Neural progenitor cell (in vitro differentiated cells): ENCODE measurements around the gene TEAD2. TPM values are rescaled to one million over a fixed set of nuclear protein-coding genes. Genes with fewer than 3 reads are reported as not detected.

Experiments
- DNase-seq: peaks from one replicate; pipeline ENCODE4 v3.0.0-alpha.2; 2016; ENCODE audit warnings: low spot score
- H2AFZ ChIP-seq: fragments of 200-600 bp; sonication (generic); replicated peaks from 2 replicates; pipeline ENCODE4 v1.6.1; 2016; ENCODE audit warnings: antibody characterized with exemption
- H3F3A ChIP-seq: fragments of 200-600 bp; sonication (generic); 2 replicates; pipeline ENCODE4 v1.6.1; 2016; ENCODE audit warnings: antibody characterized with exemption, low read depth
- H3K27ac ChIP-seq: fragments of 200-600 bp; sonication (generic); 2 replicates; pipeline ENCODE4 v1.5.1; 2016; ENCODE audit warnings: mild to moderate bottlenecking
- H3K27me3 ChIP-seq: fragments of 200-600 bp; sonication (generic); 2 replicates; pipeline ENCODE4 v1.6.1; 2016; ENCODE audit warnings: mild to moderate bottlenecking, moderate library complexity
- H3K36me3 ChIP-seq: fragments of 200-600 bp; sonication (generic); 2 replicates; pipeline ENCODE4 v1.5.1; 2016
- H3K4me1 ChIP-seq: fragments of 200-600 bp; sonication (generic); 2 replicates; pipeline ENCODE4 v1.6.1; 2016; ENCODE audit warnings: mixed run types
- H3K4me2 ChIP-seq: fragments of 200-600 bp; sonication (generic); 2 replicates; pipeline ENCODE4 v1.6.1; 2016
- H3K4me3 ChIP-seq: fragments of 200-600 bp; sonication (generic); 2 replicates; pipeline ENCODE4 v1.5.1; 2016
- H3K79me2 ChIP-seq: fragments of 200-600 bp; sonication (generic); 2 replicates; pipeline ENCODE4 v1.6.1; 2016; ENCODE audit warnings: low read depth
- H3K9ac ChIP-seq: fragments of 200-600 bp; sonication (generic); 2 replicates; pipeline ENCODE4 v1.6.1; 2016
- H3K9me3 ChIP-seq: fragments of 200-600 bp; sonication (generic); 2 replicates; pipeline ENCODE4 v1.5.1; 2016; ENCODE audit warnings: low read depth
- H4K20me1 ChIP-seq: fragments of 200-600 bp; sonication (generic); 2 replicates; pipeline ENCODE4 v1.6.1; 2016; ENCODE audit warnings: low read depth
- H3K27ac Mint-ChIP-seq: 3 replicates; pipeline ENCODE4 v1.8.0; 2021; ENCODE audit warnings: mixed read lengths
- H3K27me3 Mint-ChIP-seq: 2 replicates; pipeline ENCODE4 v1.8.0; 2022; ENCODE audit warnings: low read depth, mild to moderate bottlenecking, inconsistent platforms, moderate library complexity, mixed read lengths; ENCODE audit not compliant: insufficient read depth
- H3K36me3 Mint-ChIP-seq: 3 replicates; pipeline ENCODE4 v1.8.0; 2021; ENCODE audit warnings: mixed read lengths
- H3K4me1 Mint-ChIP-seq: 3 replicates; pipeline ENCODE4 v1.8.0; 2021; ENCODE audit warnings: mixed read lengths
- H3K4me3 Mint-ChIP-seq: 3 replicates; pipeline ENCODE4 v1.8.0; 2021; ENCODE audit warnings: mild to moderate bottlenecking, moderate library complexity, mixed read lengths
- H3K9me3 Mint-ChIP-seq: 3 replicates; pipeline ENCODE4 v1.8.0; 2020; ENCODE audit warnings: mixed read lengths
- EZH2 ChIP-seq: fragments of 200-600 bp; sonication (generic); IDR thresholded peaks from 2 replicates; pipeline ENCODE4 v1.6.1; 2017; ENCODE audit warnings: antibody characterized with exemption, mild to moderate bottlenecking, moderate library complexity
- EZH2phosphoT487 ChIP-seq: fragments of 200-600 bp; sonication (generic); IDR thresholded peaks from 2 replicates; pipeline ENCODE4 v1.6.1; 2017; ENCODE audit warnings: antibody characterized with exemption
- total RNA-seq: library from RNA; depleted of rRNA; stranded (reverse); fragments of >200 nt; gene quantifications from 2 replicates; pipeline ENCODE4 v1.2.3, GENCODE V29; 2015; ENCODE audit warnings: low replicate concordance
- TF ChIP-seq, protein P1 (sequence below): fragments of 200-600 bp; sonication (generic); IDR thresholded peaks from 2 replicates; pipeline ENCODE4 v1.5.1; 2017; ENCODE audit warnings: antibody characterized with exemption, mild to moderate bottlenecking

TEAD2 gene
- total RNA-seq, 1 donor from 2014 or later, result 125 TPM

- DNase-seq, result peak; percentile 39
- peaks cover 16% of the 10 kb centered on the region for H3K36me3 ChIP-seq
- H3K4me3 Mint-ChIP-seq, result peak overlapping the region; percentile 36
- H3K27ac Mint-ChIP-seq, result peak overlapping the region; percentile 35
- no peaks in the 10 kb centered on the region for H3K9me3 ChIP-seq
- H3K4me1 ChIP-seq, result no peaks in the 10 kb centered on the region
- H3K36me3 Mint-ChIP-seq, result peaks cover 66% of the 10 kb centered on the region
- H3K4me2 ChIP-seq, result no peak overlapping the region
- no peak overlapping the region for H2AFZ ChIP-seq
- H3K9me3 Mint-ChIP-seq, result no peaks in the 10 kb centered on the region
- H3K4me3 ChIP-seq, result no peak overlapping the region
- no peaks in the 10 kb centered on the region for H3K27me3 ChIP-seq
- TF ChIP-seq, protein P1, sequence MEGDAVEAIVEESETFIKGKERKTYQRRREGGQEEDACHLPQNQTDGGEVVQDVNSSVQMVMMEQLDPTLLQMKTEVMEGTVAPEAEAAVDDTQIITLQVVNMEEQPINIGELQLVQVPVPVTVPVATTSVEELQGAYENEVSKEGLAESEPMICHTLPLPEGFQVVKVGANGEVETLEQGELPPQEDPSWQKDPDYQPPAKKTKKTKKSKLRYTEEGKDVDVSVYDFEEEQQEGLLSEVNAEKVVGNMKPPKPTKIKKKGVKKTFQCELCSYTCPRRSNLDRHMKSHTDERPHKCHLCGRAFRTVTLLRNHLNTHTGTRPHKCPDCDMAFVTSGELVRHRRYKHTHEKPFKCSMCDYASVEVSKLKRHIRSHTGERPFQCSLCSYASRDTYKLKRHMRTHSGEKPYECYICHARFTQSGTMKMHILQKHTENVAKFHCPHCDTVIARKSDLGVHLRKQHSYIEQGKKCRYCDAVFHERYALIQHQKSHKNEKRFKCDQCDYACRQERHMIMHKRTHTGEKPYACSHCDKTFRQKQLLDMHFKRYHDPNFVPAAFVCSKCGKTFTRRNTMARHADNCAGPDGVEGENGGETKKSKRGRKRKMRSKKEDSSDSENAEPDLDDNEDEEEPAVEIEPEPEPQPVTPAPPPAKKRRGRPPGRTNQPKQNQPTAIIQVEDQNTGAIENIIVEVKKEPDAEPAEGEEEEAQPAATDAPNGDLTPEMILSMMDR, result no peak
- no peak for TF ChIP-seq EZH2
- no peak for TF ChIP-seq EZH2phosphoT487
- no peak overlapping the region for H3K27ac ChIP-seq
- peaks cover 36% of the 10 kb centered on the region for H3K79me2 ChIP-seq
- peaks cover 76% of the 10 kb centered on the region for H4K20me1 ChIP-seq
- H3K9ac ChIP-seq, result no peak overlapping the region
- H3F3A ChIP-seq, result peaks cover 78% of the 10 kb centered on the region
- peaks cover 46% of the 10 kb centered on the region for H3K4me1 Mint-ChIP-seq
- H3K27me3 Mint-ChIP-seq, result peaks cover 2% of the 10 kb centered on the region
Observed at GRCh38 chr19:49344505-49345423, 17.5 kb downstream of the TEAD2 start.

DNA sequence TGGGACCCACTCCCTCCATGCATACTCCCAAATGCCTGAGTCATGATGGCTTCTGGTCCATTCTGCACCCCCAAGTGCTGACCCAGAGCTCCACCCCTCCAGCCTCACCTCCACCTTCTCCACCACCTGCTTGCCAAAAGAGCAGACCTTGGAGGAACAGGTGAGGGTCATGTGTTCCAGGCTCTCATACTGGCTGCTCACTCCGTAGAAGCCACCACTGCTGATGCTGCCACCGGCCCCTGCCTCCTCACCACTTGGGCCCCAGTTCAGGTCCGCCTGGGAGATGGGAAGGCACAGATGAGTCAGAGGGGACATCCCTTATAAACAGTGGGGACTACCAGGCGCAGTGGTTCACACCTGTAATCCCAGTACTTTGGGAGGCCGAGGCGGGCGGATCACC is 19.1 kb downstream of the TEAD2 start:
- Histone ChIP-seq H3K9me3 (no peaks in the 10 kb centered on the region), H3K27ac (no peak overlapping the region), H3K4me1 (no peaks in the 10 kb centered on the region), H3K36me3 (peaks cover 8% of the 10 kb centered on the region), H3F3A (peaks cover 78% of the 10 kb centered on the region), H3K4me2 (no peak overlapping the region), H3K9ac (no peak overlapping the region), H3K27me3 (no peaks in the 10 kb centered on the region), H4K20me1 (peaks cover 81% of the 10 kb centered on the region), H3K79me2 (peaks cover 20% of the 10 kb centered on the region), H3K4me3 (no peak overlapping the region), H2AFZ (no peak overlapping the region)
- no peak for DNase-seq
- peaks cover 59% of the 10 kb centered on the region for H3K36me3 Mint-ChIP-seq
- H3K27me3 Mint-ChIP-seq, result peaks cover 11% of the 10 kb centered on the region
- no peak overlapping the region for H3K4me3 Mint-ChIP-seq
- TF ChIP-seq EZH2phosphoT487 (no peak), EZH2 (no peak)
- TF ChIP-seq, protein P1, result no peak
- no peak overlapping the region for H3K27ac Mint-ChIP-seq
- peaks cover 50% of the 10 kb centered on the region for H3K4me1 Mint-ChIP-seq
- H3K9me3 Mint-ChIP-seq, result no peaks in the 10 kb centered on the region

DNA sequence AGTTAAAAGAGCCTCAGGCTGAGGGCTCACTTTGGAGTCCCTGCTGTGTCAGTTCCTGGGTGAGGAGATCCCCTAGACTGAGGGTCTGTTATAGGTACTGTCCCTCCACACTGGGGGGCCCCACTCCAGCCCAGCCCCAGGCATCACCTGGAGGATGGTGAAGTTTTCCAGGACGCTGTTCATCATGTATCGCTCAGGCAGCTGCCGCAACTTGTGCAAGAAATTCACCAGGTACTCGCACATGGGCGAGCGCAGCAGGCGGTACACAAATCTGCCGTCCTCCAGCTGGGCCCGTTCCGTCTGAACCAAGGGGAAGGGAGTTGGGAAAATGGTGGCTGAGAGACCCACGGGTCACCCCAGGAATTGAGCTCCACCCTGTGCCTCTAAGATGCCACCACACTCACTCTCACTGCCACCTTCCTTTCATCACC is 19.9 kb downstream of the TEAD2 start:
- H3K9me3 Mint-ChIP-seq, result no peaks in the 10 kb centered on the region
- peaks cover 81% of the 10 kb centered on the region for H4K20me1 ChIP-seq
- H3K4me1 Mint-ChIP-seq, result peaks cover 49% of the 10 kb centered on the region
- no peak overlapping the region for H3K9ac ChIP-seq
- no peak for DNase-seq
- TF ChIP-seq, protein P1, result no peak
- TF ChIP-seq EZH2 (no peak), EZH2phosphoT487 (no peak)
- H3K79me2 ChIP-seq, result peaks cover 17% of the 10 kb centered on the region
- H3K27ac ChIP-seq, result no peak overlapping the region
- no peak overlapping the region for H3K27ac Mint-ChIP-seq
- H3K4me3 ChIP-seq, result no peak overlapping the region
- no peak overlapping the region for H3K4me3 Mint-ChIP-seq
- H3F3A ChIP-seq, result peaks cover 76% of the 10 kb centered on the region
- peaks cover 6% of the 10 kb centered on the region for H3K36me3 ChIP-seq
- peaks cover 11% of the 10 kb centered on the region for H3K27me3 Mint-ChIP-seq
- H2AFZ ChIP-seq, result no peak overlapping the region
- no peak overlapping the region for H3K4me2 ChIP-seq
- peaks cover 54% of the 10 kb centered on the region for H3K36me3 Mint-ChIP-seq
- no peaks in the 10 kb centered on the region for H3K4me1 ChIP-seq
- no peaks in the 10 kb centered on the region for H3K9me3 ChIP-seq
- no peaks in the 10 kb centered on the region for H3K27me3 ChIP-seq
